ENCODE data around the gene SCML2.
"Not testable (repeated sequence)": the region's sequence is repeated elsewhere in the genome, so short reads cannot be mapped to it uniquely, and the experiment has no call there.

The SCML2 gene

DNA sequence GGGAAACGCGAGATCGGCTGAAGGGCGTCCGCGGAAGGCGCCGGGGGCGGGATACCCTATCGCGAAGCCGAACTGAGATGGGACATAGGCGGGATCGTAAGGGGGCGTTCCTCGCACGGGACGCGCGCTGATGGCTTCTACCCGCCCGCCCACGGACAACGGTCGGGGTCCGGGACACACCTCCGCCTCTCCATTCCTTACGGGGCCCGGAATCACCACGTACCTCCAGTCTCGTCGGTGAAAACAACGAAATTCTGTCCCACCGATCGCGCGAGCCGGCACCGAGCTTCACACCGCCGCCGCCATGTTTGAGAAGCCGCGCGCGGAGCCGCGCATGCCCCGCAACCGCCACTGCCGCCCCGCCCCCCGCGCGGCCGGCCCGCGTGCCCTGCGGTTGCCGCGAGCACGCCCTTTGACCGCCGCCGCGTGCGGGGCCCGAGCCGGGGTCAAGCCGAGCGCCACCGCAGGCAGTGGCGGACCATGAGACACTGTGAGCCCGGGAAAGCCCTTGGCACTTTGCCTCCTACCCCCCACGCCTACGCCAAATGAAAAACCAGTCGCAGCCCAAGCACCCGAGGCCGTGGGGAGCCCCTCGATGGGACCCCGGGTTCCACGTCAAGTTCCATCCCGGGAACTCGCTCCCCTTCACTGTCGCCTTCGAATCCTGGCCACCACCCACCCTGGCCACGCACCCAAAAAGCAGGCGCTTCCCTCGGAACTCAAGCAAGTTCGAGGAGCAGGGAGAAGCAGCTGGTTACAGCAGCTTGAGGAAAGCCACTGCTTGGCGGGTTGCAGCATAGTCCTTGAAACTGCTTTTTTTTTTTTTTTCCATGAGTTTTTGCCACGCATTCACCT lies at the start of gene SCML2:
Gene SCML2 (minus strand): TSS at position 320 of the 855 bp plus-strand sequence. CDS start 20,617 bp downstream, outside the sequence.
- peak; percentile 7 for DNase-seq

DNA sequence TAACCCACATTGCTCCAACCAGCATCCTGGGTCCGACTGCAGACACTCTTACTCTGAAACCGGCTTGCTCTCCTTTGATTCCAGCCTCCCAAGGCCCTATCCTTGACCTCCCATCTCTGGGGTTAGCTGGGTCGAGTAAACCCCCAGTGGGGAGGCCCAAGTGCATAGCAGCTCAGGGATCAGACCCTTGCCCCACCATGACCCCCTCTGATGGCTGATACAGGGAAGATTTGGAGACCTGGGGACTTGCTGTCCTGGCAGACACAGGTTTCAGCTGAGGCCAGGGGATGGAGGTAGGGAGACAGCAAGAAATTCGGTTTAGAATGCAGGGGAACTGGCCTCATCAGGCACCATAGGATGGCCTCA lies 47.3 kb upstream of the SCML2 start:
- DNase-seq: no peak

- no peak for DNase-seq
These were observed 40.0 kb upstream of the SCML2 start for GRCh38 chrX:18394477-18394876.

DNA sequence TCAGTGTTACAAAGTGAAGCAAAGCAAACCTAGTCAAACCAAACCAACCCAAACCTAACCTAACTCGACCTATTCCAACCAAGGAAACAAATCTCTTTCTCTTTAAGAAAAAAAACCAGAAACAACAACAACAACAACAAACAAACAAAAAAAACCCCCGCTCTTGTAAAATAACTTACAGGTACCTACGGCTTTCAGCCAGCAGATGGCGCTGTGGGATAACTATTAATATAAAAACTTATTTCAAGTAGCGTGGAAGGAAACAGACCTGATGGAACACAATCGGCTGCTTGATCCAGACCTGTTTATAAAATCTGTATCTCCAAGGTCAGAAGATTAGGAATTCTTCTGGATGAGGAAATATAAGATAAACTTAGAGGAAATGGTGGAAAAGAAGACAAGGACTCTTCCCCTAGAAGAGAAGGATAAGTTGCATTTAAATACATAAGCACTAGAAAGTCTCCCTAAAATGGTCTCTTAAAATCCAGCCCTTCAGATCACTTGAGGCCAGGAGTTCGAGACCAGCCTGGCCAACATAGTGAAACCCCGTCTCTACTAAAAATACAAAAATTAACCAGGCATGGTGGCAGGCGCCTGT lies 36.6 kb upstream of the SCML2 start:
- peak; percentile 4 for DNase-seq

DNA sequence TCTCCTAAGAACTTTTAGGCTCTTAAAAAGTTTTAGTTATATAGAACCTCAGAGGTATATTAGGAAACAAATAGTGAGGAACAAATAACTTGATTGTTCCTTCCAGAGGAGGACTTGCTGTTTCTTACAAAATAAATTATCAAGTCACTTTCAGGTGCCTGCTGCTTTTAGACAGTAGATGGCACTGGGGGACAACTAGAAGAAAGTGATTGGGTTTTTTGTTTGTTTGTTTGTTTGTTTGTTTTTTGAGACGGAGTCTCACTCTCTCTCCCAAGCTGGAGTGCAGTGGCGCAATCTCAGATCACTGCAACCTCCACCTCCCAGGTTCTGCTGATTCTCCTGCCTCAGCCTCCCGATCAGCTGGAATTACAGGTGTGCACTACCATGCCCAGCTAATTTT lies 35.5 kb upstream of the SCML2 start:
- DNase-seq: no peak

DNA sequence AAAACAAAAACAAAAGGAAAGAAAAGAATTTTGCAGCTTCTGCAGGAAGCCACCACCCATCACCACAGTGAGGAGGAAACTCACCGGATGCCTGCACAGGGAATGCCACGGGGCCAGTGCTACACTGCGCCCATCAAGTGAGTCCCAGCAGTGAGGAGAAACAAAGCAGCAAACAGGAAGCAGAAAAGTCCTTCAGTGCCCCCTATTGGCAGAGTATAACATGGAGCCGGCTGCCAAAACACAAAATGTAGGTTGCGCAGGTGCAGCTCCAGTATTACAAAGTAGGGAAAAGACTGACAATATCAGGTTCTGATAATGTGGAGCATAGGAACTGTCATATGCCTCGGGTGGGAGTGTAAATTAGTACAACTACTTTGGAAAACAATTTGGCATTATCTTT lies 23.3 kb upstream of the SCML2 start:
- DNase-seq: peak; percentile 23

DNA sequence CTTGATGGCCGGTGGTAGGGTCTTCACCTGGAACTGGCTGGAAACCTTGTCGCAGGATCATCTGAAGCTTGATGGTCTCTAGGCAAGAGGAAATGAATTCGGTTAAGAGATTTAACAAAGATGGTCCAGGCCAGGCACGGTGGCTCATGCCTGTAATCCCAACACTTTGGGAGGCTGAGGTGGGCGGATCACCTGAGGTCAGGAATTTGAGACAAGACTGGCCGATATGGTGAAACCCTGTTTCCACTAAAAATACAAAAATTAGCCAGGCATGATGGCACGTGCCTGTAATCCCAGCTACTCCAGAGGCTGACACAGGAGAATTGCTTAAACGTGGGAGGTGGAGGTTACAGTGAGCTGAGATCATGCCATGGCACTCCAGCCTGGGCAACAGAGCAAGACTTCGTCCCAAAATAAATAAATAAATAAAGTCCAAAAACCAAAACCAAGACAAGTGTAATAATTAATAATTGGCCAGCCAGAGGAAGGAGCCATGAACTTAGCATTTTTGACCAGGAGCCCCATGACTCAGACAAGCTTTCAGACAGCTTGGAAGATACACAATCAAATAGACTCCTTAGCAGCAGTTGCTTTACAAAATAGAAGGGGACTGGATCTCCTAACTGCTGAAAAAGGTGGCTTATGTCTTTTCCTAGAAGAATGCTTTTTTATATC lies 20.8 kb upstream of the SCML2 start:
- not testable (repeated sequence) for DNase-seq

DNA sequence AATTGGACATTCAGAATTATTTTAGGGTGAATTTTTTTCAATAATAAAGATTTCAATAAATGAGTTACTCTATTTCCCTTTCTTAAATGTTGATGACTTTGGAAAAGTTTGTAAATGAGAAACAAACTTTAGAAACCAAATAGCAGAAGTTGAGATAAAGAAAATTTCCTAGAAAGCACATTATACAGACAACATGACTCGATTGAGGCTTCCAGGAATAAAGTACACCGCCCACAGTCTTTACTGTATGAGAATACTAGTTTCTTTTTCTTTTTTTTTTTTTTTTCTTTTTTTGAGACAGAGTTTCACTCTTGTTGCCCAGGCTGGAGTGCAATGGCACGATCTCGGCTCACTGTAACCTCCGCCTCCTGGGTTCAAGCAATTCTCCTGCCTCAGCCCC lies 14.6 kb upstream of the SCML2 start:
- DNase-seq: not testable (repeated sequence)

DNA sequence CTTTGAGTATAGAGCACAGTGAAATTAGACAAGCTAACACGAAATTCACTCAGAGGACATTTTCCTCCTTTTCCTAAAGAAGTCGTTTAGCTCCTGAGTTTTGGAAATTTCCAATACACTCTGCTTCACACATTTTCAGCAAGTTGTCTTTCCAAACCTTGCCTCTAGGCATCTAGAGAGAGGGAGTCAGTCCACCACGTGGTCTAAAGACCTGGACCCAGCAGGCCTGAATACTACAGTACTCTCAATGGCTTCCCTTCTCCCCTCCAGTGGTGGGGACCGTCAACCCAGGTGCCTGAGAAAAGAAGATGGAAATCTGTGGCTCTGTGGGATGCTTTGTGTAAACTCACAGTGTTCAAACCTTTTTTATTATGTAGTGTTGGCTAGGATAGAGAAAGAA lies 13.9 kb upstream of the SCML2 start:
- no peak for DNase-seq

- no peak for DNase-seq
These were observed 6.4 kb upstream of the SCML2 start for GRCh38 chrX:18360867-18361266.

GRCh38 chrX:18353931-18354368 lies 538 bp downstream of the SCML2 start:
- no peak for DNase-seq

GRCh38 chrX:18351784-18352183 lies 2.7 kb downstream of the SCML2 start:
- DNase-seq: no peak

GRCh38 chrX:18348047-18348446 lies 6.4 kb downstream of the SCML2 start:
- DNase-seq: no peak

- DNase-seq: no peak
These were observed 45.1 kb downstream of the SCML2 start for GRCh38 chrX:18309401-18309800.

DNA sequence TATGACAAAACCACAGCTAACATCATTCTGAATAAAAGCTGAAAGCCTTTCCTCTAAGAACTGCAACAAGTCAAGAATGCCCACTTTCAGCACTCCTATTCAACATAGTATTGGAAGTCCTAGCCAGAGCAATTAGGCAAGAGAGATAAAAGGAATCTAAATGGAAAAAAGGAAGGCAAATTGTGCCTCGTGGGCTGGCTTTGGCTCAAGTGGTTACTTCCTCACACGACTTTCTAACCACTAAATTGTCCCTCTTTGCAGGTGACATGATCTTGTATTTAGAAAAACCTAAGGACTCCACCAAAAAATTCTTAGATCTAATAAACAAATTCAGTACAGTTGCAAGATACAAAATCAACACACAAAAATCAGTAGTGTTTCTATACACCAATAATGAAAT lies 57.2 kb downstream of the SCML2 start:
- no peak for DNase-seq

DNA sequence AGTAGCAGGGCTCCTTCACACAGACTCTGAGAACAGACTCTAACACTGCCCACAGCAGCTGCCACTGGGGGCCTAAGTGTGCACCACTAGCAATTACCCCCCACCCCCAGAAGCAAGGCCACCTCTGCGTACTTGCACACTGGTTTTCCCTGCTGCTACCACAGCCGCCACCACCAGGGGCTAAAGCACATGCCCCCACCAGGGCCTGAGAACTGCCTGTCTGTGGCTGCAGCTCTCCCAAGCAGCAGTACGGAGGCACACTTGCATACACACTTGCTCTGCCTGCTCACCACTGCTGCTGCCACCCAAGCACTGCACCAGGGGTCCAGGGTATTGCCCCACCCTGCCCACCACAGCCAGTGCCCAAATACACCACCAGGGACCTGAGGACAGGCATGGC lies 59.6 kb downstream of the SCML2 start:
- DNase-seq: no peak

GRCh38 chrX:18291006-18291545 lies 63.4 kb downstream of the SCML2 start:
- no peak for DNase-seq

DNA sequence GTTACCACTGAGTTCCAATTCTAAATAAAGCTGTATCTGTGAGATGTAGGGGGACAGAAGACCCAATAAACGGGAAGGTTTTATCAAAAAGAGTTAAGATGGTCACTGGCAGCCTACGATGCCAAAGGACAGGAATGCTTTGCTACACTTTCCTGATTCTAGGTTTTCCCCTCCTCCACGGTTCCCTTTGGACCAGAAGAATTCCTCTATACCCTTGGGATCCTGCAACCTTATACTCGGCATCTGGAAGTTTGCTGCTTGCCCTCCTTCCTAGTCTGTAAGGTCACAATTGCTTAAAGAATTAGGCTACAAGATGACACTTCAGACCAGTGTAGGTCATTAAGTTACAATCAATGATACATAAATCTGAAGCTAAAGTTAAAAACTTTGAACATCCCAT lies 64.3 kb downstream of the SCML2 start:
- DNase-seq: no peak

DNA sequence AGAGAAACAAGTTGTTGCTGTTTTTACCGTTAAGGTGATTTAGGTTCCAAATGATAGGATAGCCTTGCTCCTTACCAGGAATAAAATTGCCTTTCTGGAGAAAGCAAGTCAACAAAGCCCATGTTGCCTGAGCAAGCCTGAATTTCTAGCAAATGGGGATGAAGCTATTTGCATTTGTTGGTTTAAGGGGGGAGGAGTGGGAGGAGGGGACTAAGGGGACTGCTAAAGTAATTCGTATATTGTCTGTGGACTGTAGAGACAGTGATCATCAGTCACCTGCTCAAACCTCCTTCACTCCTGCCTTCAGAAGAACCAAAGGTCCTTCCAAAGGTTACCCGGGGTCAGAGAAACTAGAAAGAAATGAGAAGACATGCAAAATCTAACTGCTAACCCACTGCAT lies 65.8 kb downstream of the SCML2 start:
- no peak for DNase-seq

- no peak for DNase-seq
These were observed 68.1 kb downstream of the SCML2 start for GRCh38 chrX:18286322-18286831.

DNA sequence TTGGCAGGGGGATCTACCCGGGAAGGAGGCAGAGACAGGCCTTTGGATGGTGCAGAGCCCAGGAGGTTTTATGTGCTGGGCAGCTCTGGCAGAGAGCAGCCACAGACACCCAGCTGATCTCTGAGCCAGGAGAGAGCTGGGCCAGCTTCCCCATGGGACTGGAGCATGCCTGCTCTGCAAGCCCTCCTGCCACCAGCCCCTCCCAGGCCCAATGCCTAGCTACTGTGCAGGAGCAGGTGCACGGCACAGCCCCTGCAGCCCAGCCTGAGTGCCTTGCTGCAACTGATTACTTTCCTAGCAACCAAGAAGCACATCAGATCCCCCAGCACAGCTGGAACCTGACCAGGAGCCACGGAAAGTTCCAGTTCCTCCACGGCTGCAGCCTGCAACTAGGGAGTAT lies 76.0 kb downstream of the SCML2 start:
- DNase-seq: no peak

DNA sequence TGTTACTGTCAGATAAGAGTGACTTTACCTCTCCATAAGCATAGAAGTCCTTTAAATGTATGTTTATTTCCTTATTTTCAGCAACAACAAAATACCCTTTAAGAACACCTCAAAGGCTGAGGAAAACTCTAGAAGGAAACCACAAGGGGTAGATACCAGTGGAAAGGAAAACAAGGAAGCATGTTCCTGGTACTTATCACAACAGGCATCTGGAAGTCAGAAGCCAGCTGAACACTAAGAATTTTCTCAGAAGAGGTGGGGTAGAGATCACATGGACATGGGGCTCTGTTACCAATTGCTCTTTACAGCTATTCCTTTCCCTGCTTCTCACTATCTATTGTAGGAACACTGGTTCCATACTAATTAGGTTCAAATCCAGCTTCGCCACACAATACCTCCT lies 82.3 kb downstream of the SCML2 start:
- no peak for DNase-seq

GRCh38 chrX:18271725-18272124 lies 82.8 kb downstream of the SCML2 start:
- DNase-seq: no peak

- no peak for DNase-seq
These were observed 83.2 kb downstream of the SCML2 start for GRCh38 chrX:18271309-18271708.
